ENCODE measurements around the gene CDCP1.
"Not testable (repeated sequence)": the region's sequence is repeated elsewhere in the genome, so short reads cannot be mapped to it uniquely, and the experiment has no call there.

CDCP1 gene

GRCh38 chr3:45057557-45057956 lies 88.6 kb downstream of the CDCP1 start:
- no peak for DNase-seq (ENCODE audit: extremely low spot score)
- TF ChIP-seq CTCF (IDR thresholded peaks at IDR 0.05; ENCODE audit: control extremely low read depth, extremely low read depth, low read depth, missing control alignments) = no peak
- POLR2A ChIA-PET = no interaction called here
- CTCF ChIA-PET = interaction anchor here (10.8 kb wide), 1 partner anchor 17 kb away, joined by 125 read pairs; no protein-coding TSS in a partner anchor

DNA sequence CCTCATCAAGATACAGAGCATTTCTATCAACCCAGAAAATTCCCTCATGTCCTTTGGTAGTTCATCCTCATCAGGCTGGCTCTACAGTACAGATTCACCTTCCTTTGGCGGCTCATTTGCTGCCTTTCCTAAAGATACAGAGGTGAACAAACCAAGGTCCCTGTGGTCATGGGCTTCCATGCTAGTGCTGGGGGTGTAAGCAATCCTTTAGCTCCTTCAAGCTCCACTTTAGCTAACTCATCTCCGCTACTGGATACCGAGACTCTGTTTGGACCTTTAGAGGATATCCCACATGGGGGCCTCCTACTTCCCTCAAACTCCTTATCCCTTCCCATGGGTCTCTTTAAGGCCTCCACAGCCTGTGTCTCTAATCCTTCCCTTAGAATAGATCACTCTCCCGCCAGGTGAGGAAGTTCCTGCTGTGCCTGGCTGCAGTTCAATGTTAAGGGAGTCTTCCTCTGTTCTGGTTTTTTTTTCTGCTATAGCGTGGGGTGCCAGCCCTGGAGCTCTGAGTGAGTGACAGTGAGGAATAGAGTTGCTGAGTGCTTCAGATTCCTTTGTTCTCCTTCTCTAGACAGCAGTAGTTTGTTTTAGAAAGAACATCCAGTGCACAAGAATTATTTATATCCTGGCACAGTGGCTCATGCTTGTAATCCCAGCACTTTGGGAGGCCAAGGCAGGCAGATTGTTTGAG lies 89.4 kb downstream of the CDCP1 start:
- POLR2A ChIA-PET = no interaction called here
- TF ChIP-seq CTCF (IDR thresholded peaks at IDR 0.05; ENCODE audit: control extremely low read depth, extremely low read depth, low read depth, missing control alignments) = no peak

GRCh38 chr3:45055411-45056143 lies 90.6 kb downstream of the CDCP1 start:
- POLR2A ChIA-PET = no interaction called here
- TF ChIP-seq CTCF (IDR thresholded peaks at IDR 0.05; ENCODE audit: control extremely low read depth, extremely low read depth, low read depth, missing control alignments) = peak; percentile 34
- DNase-seq (ENCODE audit: extremely low spot score) = peak; percentile 34
- CTCF ChIA-PET = interaction anchor here (0.6 to 10.8 kb wide), 7 partner anchors 10 to 94 kb away, joined by 3 to 125 read pairs (median 3); no protein-coding TSS in a partner anchor

More for the DNA sequence above, 89.4 kb downstream of the CDCP1 start:
- DNase-seq (ENCODE audit: extremely low spot score) = no peak
- CTCF ChIA-PET = interaction anchor here (0.8 to 10.8 kb wide), 2 partner anchors 9 to 16 kb away, joined by 3 to 125 read pairs; no protein-coding TSS in a partner anchor

DNA sequence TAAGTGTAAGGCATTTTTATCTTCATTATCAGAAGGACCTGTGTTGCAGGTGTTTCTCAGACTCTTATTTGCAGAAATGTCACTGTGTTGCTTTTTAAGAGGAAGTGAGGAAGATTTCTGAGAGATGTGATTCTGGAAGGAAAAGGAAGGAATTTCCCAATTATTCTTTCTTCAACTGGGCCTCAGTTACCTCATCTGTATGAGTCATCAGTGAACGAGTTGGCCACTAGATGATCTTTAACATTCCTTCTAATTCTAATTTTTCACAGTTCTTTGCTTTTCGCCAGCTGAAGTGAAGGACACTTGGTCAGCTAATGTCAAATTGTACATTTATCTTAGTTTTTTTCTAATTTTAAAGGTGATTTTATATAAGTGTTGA lies 91.2 kb downstream of the CDCP1 start:
- DNase-seq (ENCODE audit: extremely low spot score) = no peak
- ChIA-PET POLR2A (no interaction called here), CTCF (interaction anchor here (0.6 to 10.8 kb wide), 6 partner anchors 14 to 95 kb away, joined by 3 to 125 read pairs (median 3); no protein-coding TSS in a partner anchor)
- TF ChIP-seq CTCF (IDR thresholded peaks at IDR 0.05; ENCODE audit: control extremely low read depth, extremely low read depth, low read depth, missing control alignments) = no peak

DNA sequence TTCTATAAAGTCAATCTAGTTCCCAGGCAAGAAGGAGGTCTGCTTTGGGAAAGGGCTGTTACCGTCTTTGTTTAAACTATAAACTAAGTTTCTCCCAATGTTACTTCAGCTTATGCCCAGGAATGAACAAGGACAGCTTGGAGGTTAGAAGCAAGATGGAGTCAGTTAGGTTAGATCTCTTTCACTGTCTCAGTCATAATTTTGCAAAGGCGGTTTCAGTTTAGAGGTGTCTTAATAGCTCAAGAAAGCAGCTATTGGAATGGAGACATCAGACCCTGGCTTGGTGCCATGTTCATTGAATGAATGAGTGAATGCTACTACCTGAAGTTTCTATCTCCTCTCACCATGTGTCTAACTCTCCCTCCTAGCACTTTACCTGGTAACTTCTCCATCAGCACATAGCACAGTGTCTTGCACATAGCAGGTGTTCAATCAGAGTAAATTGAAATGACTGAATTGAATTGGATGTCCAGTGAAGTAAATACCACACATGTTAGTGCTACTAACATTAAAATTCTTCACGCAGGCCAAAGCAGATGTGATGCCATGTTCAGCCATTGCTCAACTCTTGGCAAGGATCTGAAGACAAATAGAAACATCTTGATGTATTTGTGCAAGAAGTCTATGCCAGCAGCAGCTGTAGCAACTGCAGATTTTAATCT lies 91.9 kb downstream of the CDCP1 start:
- ChIA-PET CTCF (interaction anchor here (10.8 kb wide), 1 partner anchor 13 kb away, joined by 125 read pairs; no protein-coding TSS in a partner anchor), POLR2A (no interaction called here)
- no peak for DNase-seq (ENCODE audit: extremely low spot score)
- no peak for TF ChIP-seq CTCF (IDR thresholded peaks at IDR 0.05; ENCODE audit: control extremely low read depth, extremely low read depth, low read depth, missing control alignments)

GRCh38 chr3:45053805-45054195 lies 92.4 kb downstream of the CDCP1 start:
- POLR2A ChIA-PET; DNase-seq (ENCODE audit: extremely low spot score): not testable (repeated sequence)
- CTCF ChIA-PET = interaction anchor here (10.8 kb wide), 1 partner anchor 13 kb away, joined by 125 read pairs; no protein-coding TSS in a partner anchor
